Measurements from ENCODE around the gene COL5A1. TPM values are rescaled to one million over a fixed set of nuclear protein-coding genes. Genes with fewer than 3 reads are reported as not detected.

Gene COL5A1
- total and polyA plus RNA-seq, 11 donors, result 7.6 to 91.3 (median 13.4) TPM

- Histone ChIP-seq H3K27me3 (peaks cover 0 to 21% (median 0%) of the 10 kb centered on the region in 9 donors), H3K4me3 (peak overlapping the region in 11 of 12 donors; percentile 61 to 89 (median 77)), H3K36me3 (no peaks in the 10 kb centered on the region), H3K9me3 (no peaks in the 10 kb centered on the region), H3K4me1 (peaks cover 0 to 27% (median 7%) of the 10 kb centered on the region in 12 donors), H3K27ac (peak overlapping the region in 11 of 12 donors; percentile 64 to 96 (median 78))
- WGBS, 4 donors, result 60 to 69% (median 66%) methylated on average over 9 to 14 of the region's 14 CpGs
- intact Hi-C loops (cut with DNase I), result loop anchor here in 6 of 10 donors (5.0 to 10.0 kb wide), 8 partner anchors 163 to 476 kb away; partner anchors contain the start of gene RNU6ATAC (in 1 of the 6)
- ATAC-seq, result no peak
- TF ChIP-seq POLR2A (IDR thresholded peaks at IDR 0.05), result no peak
- no peak for TF ChIP-seq CTCF (IDR thresholded peaks at IDR 0.05)
- no peak for DNase-seq
These were observed 964 bp upstream of the COL5A1 start for GRCh38 chr9:134640506-134641172.

GRCh38 chr9:134641990-134642384 is 384 bp downstream of the COL5A1 start:
- H3K4me1 ChIP-seq, result peaks cover 0 to 41% (median 13%) of the 10 kb centered on the region in 12 donors
- ATAC-seq (no peak), DNase-seq (no peak)
- no peaks in the 10 kb centered on the region for H3K36me3 ChIP-seq
- H3K9me3 ChIP-seq, result no peaks in the 10 kb centered on the region
- H3K27ac ChIP-seq, result peak overlapping the region; percentile 27 to 96 (median 82)
- 0 to 1% (median 0%) methylated on average over 14 to 58 of the region's 58 CpGs for WGBS, 4 donors
- H3K27me3 ChIP-seq, result peaks cover 0 to 21% (median 0%) of the 10 kb centered on the region in 9 donors
- TF ChIP-seq POLR2A (IDR thresholded peaks at IDR 0.05), result no peak
- TF ChIP-seq CTCF (IDR thresholded peaks at IDR 0.05), result no peak
- peak overlapping the region; percentile 59 to 89 (median 76) for H3K4me3 ChIP-seq
- intact Hi-C loops (cut with DNase I), result loop anchor here in 6 of 10 donors (2.0 to 10.0 kb wide), 9 partner anchors 165 to 477 kb away; partner anchors contain the start of gene RNU6ATAC (in 1 of the 6)

GRCh38 chr9:134642385-134643181 is 980 bp downstream of the COL5A1 start:
- Histone ChIP-seq H3K36me3 (no peaks in the 10 kb centered on the region), H3K27ac (peak overlapping the region; percentile 27 to 96 (median 82)), H3K4me3 (peak overlapping the region; percentile 59 to 89 (median 76)), H3K9me3 (no peaks in the 10 kb centered on the region), H3K27me3 (peaks cover 0 to 21% (median 0%) of the 10 kb centered on the region in 9 donors), H3K4me1 (peaks cover 0 to 41% (median 13%) of the 10 kb centered on the region in 12 donors)
- DNase-seq (peak; percentile 62 to 81 (median 65)), ATAC-seq (peak in 2 of 4 donors; percentile 25 to 32)
- intact Hi-C loops (cut with DNase I), result loop anchor here in 6 of 10 donors (2.0 to 10.0 kb wide), 9 partner anchors 165 to 478 kb away; partner anchors contain the start of gene RNU6ATAC (in 1 of the 6)
- WGBS, 4 donors, result 10 to 26% (median 12%) methylated on average over 16 to 37 of the region's 37 CpGs
- TF ChIP-seq POLR2A (IDR thresholded peaks at IDR 0.05) (peak in 1 of 2 donors; percentile 12), CTCF (IDR thresholded peaks at IDR 0.05) (peak in 7 of 12 donors; percentile 4 to 41 (median 29))

All from heart left ventricle (tissue), 16 donors.